GM23248 (cell line): ENCODE results near the gene LRRC28.

Source experiments
- EZH2 ChIP-seq: fragments of 200-600 bp; sonication (generic); IDR thresholded peaks from 2 replicates; pipeline ENCODE4 v1.6.1; 2018; ENCODE audit warnings: antibody characterized with exemption, mild to moderate bottlenecking; ENCODE audit not compliant: insufficient read depth, poor library complexity, severe bottlenecking
- EZH2phosphoT487 ChIP-seq: fragments of 200-600 bp; sonication (generic); IDR thresholded peaks from 2 replicates; pipeline ENCODE4 v1.6.1; 2018; ENCODE audit warnings: antibody characterized with exemption, moderate library complexity, mild to moderate bottlenecking, low read depth; ENCODE audit not compliant: insufficient read depth

DNA sequence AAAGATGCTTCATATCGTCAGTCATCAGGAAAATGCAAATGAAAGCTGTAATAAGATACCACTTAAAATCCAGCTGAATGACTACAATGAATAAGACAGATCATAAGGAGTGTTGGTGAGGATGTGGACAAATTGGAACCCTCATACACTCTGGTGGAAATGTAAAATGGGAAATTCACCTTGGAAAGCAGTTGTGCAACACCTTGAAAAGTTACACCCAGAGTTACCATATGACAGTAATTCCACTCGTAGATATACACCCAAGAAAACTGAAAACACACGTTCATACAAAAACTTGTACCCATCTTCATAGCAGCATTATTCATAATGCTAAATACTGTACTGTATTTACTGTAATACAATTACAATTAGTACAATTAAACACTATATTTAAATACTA lies 4.2 kb upstream of the LRRC28 start:
- TF ChIP-seq EZH2phosphoT487 (no peak), EZH2 (no peak)
